Fibroblast of the aortic adventitia (primary cell): ENCODE measurements around the gene TNS3. TPM values are rescaled to one million over a fixed set of nuclear protein-coding genes. Genes with fewer than 3 reads are reported as not detected.

Experiments used
- DNase-seq: peaks from one replicate; pipeline ENCODE4 v3.0.0-alpha.2; 2010; ENCODE audit warnings: low read depth
- H3K4me3 ChIP-seq: 2 replicates; pipeline ENCODE4 v1.5.1; 2011; ENCODE audit warnings: low read depth, mild to moderate bottlenecking, control low read depth, low read length, moderate library complexity
- CTCF ChIP-seq: IDR thresholded peaks from 2 replicates; pipeline ENCODE4 v1.5.1; 2011; ENCODE audit warnings: mild to moderate bottlenecking, low read length, control low read depth, inconsistent platforms; ENCODE audit not compliant: insufficient read depth
- total RNA-seq: library from RNA; depleted of rRNA; stranded (reverse); fragments of >200 nt; gene quantifications from 2 replicates; pipeline ENCODE4 v1.2.3, GENCODE V29; 2012; ENCODE audit warnings: low replicate concordance

The TNS3 gene
- total RNA-seq, 1 donor: 28.3 TPM

GRCh38 chr7:47335557-47336471 is 246.1 kb downstream of the TNS3 start:
- DNase-seq: peak; percentile 70
- no peak for TF ChIP-seq CTCF
- no peak overlapping the region for H3K4me3 ChIP-seq

GRCh38 chr7:47335071-47335470 is 246.8 kb downstream of the TNS3 start:
- no peak overlapping the region for H3K4me3 ChIP-seq
- DNase-seq: no peak
- no peak for TF ChIP-seq CTCF

- no peak for TF ChIP-seq CTCF
- no peak overlapping the region for H3K4me3 ChIP-seq
- no peak for DNase-seq
Measured at GRCh38 chr7:47333959-47334358, 248.0 kb downstream of the TNS3 start.

DNA sequence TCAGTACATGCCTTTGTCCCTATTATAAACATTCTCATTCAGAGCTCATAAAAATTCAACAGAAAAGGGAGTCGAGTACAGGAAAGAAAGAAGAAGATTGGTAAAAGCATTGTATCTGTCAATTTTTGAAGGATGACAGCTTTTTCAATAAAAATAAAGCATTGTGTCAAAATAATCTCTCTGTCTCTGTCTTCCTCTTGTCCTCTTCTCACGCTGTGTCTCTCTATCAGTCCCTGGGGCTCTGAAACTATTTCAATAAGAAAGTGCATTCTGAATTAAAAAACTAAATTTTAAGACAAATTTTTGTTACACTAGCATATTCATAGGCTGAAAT is 248.4 kb downstream of the TNS3 start:
- H3K4me3 ChIP-seq: no peak overlapping the region
- no peak for DNase-seq
- TF ChIP-seq CTCF: no peak

- TF ChIP-seq CTCF: no peak
- no peak overlapping the region for H3K4me3 ChIP-seq
- no peak for DNase-seq
Measured at GRCh38 chr7:47332681-47333553, 249.0 kb downstream of the TNS3 start.

DNA sequence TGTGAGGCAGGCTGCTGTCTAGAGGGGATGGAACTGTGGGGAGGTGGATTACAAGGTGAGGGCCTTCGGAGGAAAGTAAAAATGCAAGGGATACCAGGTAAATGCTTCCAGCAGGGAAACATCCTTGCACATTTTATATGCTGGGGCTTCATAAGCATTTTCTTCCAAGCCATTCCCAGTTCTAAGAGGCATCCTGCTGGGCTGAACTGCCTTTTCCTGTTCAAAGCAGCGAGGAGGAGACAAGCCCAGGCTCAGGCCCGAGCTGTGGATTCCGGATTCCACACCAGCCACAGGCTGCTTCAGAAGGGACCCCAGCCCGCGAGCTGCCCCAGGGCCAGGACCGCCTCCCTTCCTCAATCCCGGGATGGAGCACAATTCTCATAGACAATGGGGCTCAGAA is 249.7 kb downstream of the TNS3 start:
- DNase-seq: no peak
- TF ChIP-seq CTCF: no peak
- no peak overlapping the region for H3K4me3 ChIP-seq
